Stimulated activated CD4-positive, alpha-beta T cell treated with anti-CD3 and anti-CD28 coated beads, TNF-alpha, amount 100 ng/mL, for 24 hours (primary cell): ENCODE results near the gene GRB2.
"Not testable (repeated sequence)": the region's sequence is repeated elsewhere in the genome, so short reads cannot be mapped to it uniquely, and the experiment has no call there.

ENCODE experiments used
- DNase-seq, 3 experiments: peaks; one replicate each; pipeline ENCODE4 v3.0.0-alpha.2; 2020; ENCODE audit warnings: low read depth in 3 of 3

GRB2 gene

DNA sequence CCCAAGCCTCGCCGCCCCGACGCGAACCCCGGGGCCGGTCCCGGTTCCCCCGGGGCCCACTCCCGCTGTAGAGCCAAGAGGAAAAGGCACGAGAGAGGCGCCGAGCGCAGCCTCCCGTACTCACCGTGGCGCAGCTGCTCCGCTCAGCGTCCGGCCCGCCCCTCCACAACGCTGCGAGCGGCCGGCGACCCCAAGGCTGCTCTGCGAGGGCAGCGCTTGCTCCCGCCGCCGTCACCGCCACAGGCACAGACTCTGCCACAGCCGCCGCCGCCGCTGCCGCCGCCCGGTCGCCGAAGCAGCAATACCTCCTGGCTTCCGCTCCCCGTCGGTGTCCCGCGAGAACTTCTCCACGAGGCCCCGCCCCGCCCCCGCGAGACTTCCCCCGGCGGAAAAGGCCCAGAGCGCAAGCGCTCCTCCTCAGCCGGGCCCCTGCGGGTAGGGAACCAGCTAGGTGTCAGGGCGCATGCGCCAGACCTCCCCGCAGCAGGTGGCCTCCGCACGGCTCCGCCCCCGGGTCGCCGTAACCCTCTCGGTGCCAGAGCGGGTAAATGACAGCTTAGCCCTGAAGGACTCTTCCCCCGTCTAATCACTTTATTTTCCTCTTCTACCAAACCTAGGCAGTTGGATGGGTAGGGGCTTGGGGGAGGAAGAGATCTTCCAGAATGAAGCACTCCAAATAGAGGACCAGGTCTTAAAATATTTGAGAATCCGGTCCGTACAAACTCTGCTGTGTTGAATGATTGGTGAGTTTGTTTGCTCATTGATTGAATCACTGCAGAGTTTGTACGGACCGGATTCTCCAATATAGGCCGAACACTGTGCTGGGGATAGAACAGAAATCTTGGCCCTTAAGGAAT is at the start of gene GRB2:
GRB2 (minus strand) TSS at position 314 of the 857 bp plus-strand sequence. CDS start 12,050 bp downstream, outside the sequence.
- DNase-seq: peak; percentile 99 to 100 (median 99)

DNA sequence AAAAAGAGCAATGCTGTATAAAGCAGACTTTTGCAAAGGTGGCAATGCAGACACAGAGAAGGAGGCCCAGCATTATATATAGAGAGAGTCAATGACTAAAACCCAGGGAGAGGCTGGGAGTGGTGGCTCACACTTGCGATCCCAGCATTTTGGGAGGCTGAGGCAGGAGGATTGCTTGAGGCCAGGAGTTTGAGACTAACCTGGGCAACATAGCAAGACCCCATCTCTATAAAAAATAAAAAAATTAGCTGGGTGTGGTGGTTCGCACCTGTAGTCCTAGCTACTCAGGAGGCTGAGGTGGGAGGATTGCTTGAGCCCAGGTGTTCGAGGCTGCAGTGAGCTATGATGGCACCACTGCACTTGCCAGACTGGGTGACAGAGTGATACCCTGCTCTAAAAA is 49.2 kb upstream of the GRB2 start:
- DNase-seq: not testable (repeated sequence)

DNA sequence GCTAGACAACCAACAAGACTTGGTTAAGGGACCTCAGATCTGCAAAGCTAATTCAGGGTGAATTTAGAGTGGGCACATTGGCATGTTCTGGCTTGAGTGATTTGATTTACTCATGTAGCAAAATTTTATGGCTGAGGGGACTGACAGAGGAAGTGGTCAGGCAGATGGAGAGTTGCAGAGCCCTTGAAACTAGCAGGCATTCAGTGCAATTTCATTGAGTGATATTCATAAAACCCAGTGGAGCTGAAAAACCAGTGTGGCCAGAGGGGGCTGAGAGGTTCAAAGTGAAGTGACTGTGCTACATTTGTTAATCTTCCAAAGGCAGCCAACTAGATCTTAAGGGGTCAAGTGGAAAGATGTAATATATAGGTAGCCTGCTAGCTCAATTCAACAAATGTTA is 48.7 kb upstream of the GRB2 start:
- DNase-seq: no peak

DNA sequence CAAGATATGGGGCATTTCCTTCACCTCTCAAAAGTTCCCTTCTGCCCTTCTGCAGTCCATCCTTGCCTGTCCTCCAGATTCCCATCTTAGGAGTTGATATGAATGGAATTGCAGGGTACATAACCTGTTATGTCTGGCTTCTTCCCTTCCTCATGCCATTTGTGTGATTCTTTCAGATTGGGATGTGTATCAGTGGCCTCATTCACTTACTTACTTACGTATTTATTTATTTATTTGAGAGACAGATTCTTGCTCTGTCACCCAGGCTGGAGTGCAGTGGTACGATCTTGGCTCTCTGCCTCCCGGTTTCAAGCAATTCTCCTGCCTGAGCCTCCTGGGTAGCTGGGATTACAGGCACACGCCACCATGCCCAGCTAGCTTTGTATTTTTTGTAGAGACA is 44.8 kb upstream of the GRB2 start:
- DNase-seq: no peak

DNA sequence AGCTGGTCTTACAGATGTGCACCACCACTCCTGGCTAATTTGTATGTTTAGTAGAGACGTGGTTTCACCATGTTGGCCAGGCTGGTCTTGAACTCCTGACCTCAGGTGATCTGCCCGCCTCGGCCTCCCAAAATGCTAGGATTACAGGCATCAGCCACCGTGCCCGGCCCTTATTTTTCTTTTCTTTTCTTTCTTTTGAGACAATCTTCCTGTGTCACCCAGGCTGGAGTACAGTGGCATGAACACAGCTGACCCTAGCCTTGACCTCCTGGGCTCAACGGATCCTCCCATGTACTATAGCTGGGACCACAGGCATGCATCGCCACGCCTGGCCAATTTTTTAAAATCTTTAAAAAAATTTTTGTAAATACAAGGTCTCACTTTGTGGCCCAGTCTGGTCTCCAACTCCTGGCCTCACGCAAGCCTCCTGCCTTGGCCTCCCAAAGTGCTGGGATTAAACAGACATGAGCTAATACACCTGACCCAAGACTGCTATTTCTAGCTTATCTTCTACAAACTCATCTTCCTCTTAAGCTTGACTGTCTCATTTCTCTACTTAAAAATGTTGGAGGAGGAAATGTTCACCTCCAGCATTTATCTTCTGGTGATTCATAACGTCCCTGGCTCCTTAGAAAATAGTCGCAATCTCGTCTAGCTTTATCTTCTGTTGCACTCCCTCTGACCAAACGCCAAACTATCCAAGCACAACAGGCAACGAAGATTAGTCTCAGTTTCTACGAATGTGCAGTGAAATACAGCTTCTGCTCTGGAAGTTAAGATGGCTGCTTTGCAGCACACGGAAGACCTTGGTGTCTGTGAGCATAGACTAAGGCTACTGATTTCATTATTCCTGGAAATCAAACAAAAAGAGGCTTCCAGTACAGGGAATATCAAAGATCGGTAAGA is 42.7 kb upstream of the GRB2 start:
- DNase-seq: no peak

DNA sequence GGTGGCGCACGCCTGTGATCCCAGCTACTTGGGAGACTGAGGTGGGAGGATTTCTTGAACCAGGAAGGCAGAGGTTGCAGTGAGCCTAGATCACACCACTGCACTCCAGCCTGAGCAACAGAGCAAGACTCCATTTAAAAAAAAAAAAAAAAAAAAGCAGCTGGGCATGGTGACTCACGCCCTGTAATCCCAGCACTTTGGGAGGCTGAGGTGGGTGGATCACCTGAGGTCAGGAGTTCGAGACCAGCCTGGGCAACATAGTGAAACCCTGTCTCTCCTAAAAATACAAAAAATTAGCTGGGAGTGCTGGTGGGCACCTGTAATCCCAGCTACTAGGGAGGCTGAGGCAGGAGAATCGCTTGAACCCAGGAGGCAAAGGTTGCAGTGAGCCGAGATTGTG is 40.4 kb upstream of the GRB2 start:
- not testable (repeated sequence) for DNase-seq

DNA sequence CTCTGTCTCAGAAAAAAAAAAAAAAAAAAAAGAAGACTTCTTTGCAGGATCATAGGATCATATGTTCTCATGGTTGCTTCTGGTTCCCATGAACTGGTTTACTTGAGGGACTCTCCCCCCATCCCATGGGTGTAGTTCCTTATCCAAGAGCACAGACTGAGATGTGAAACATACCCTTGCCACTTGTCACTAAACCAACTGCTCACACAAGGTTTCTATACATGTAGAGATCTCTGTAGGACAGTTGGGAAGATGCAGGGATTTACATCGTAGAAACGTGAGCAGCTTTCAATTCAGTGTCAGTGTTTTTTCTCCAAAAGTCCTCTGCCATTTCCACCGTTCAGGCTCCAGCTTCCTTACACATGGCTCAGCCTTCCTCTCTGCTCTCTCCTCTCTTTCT is 39.8 kb upstream of the GRB2 start:
- no peak for DNase-seq

DNA sequence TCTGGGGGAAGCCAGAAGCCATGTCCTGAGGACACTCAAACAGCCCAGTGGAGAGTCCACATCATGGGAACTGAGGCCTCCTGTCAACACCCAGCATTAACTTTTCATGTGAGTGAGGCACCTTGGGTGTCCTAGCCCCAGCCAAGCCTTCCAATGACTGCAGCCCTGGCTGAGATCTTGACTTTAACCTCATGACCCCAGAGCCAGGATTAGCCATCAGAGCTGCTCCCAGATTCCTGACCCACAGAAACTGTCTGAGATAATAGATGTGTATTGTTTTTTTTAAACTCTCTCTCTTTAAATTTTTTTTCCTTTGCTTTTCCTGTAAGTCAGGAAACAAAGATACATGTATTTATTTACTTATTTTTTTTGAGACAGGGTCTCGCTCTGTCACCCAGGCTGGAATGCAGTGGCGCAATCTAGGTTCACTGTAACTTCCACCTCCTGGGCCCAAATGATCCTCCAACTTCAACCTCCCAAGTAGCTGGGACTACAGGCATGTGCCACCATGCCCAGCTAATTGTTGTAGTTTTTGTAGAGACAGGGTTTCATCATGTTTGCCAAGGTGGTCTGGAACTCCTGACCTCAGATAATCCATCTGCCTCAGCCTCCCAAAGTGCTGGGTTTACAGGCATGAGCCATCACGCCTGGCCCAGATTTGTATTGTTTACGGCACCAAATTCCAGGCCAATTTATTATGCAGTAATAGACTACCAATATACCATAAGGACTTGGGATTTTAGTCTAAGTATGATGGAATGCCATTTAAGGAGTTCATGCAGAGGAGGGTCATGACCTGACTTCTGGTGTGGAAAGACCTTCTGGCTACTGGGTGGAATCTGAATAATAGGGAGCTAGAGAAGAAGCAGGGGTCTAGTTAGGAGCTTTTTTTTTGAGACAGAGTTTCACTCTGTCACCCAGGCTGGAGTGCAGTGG is 37.0 kb upstream of the GRB2 start:
- DNase-seq: no peak

DNA sequence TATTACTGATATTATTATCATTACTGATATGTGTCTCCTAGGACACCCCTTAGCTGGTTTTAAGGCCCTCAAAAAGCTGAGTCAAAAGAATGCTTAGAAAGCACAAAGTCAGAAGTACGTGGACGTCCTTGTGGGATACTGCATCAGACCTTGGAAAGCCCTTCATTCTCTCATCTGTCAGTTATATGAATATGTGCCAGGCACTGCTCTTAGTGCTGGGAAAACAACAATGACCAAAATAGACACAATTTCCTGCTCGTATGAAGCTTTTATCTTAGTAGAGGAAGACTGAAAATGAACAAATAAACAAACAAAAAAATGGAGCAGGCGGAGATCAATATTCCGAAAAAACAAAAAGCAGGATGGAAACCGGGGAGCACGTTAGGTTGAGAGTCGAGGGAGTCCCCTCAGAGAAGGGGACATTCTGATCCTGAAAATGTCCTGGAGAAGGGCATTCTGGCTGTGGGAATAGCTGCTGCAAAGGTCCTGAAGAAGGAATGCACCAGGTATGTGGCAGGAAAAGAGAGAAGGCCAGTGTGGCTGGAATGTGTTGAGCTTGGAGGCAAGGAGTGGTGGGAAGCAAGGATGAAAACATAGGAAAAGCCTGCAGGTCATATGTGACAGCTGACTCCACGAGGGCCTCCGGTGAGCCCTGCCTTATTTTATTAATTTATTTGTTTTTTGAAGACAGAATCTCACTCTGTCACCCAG is 35.4 kb upstream of the GRB2 start:
- DNase-seq: no peak

DNA sequence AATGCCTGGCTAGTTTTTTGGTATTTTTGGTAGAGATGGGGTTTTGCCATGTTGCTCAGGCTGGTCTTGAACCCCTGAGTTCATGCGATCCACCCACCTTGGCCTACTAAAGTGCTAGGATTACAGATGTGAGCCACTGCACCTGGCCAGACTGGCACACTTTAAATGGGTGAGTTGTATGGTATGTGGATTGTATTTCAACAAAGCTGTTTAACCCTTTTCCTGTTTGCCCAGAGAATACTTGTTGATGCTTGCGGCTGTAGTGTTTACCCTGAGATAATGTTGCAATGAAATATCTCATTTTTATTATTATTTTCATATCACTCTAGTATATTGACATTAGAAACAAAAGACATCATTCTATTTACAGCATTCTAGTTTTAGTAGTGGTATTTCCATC is 33.8 kb upstream of the GRB2 start:
- DNase-seq: no peak

DNA sequence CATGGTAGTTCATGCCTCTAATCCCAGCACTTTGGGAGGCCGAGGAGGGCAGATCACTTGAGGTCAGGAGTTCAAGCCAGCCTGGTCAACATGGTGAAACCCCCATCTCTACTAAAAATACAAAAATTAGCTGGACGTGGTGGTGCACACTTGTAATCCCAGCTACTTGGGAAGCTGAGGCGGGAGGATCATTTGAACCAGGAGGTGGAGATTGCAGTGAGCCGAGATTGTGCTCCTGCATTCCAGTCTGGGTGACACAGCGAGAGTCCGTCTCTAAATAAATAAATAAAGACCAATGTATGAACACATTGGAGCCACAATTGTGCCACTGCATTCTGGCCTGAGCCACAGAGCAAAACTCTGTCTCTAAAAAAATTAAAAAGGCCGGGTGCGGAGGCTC is 31.9 kb upstream of the GRB2 start:
- not testable (repeated sequence) for DNase-seq

DNA sequence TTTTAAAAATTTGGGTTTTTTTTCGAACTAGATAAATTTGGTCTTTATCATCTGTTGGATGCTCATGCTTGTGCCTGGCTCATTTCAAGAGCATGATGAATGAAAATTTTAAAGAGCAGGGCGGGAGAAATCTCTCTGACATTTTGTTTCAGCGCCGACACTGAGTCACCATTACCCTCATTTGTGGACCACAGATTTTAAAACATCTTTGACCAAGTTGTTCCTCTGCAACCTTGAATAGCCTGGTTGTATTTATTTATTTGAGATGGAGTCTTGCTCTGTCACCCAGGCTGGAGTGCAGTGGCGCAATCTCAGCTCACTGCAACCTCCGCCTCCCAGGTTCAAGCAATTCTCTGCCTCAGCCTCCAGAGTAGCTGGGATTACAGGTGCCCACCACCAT is 29.0 kb upstream of the GRB2 start:
- DNase-seq: not testable (repeated sequence)

DNA sequence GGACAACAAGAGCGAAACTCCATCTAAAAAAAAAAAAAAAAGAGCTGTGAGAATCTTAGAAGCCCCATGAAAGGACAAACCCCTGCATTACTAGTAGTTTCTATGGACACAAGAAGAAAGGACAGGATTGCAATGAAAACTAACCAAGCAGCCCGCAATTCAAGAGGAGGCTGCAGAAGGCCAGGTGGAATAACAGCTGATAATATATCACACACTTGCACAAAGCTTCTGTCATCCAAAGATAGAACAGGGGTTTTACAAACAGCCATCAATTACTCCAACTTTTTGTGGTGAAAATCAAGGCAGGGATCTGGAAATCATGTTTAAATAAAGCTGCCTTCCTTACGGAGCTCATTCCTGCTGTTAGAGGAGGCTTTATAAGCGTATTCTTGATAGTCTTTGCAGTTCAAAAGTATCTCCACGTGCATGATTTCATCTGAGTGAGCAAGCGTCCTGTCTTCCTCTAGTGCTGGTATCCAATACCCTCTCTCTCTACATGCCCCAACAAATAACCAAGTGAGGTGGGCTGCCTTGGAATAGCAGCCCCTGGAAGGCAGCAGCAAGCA is 27.8 kb upstream of the GRB2 start:
- DNase-seq: no peak

DNA sequence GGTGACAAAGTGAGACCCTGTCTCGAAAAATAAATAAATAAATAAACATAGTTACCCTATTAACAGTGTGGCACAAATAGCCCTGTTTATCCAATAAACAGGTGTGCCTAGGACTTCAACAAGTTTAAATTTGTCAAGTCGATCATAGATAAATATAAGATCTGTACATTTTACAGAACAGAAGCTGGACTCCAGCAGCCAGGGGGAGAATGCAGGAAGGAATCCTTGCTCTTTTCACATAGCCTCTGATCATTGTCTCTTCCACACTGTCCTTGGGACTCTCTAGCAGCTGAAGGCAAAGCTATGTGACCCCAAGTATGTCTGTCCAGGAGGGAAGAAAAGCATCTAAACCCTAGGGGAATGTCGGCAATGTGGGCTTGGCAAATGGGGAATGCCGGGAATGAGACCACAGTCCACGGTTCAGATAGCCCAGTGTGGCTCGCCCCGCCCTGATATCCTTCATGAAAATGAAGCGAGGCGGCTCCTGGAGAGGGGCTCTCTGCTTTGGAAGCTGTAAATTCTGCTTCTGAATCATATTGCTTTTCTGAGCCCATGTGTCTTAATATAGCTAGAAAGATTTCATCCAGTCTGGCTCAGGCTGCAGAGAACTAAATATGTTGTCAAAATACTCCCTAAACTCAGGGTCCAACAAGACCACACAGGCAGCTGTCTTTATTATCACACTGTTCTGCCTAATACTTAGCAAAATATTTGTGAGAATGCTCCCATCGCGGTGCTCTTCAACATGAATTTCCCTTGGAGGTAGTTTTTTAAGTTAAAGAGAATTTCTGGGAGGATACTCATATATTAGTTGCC is 24.9 kb upstream of the GRB2 start:
- no peak for DNase-seq

DNA sequence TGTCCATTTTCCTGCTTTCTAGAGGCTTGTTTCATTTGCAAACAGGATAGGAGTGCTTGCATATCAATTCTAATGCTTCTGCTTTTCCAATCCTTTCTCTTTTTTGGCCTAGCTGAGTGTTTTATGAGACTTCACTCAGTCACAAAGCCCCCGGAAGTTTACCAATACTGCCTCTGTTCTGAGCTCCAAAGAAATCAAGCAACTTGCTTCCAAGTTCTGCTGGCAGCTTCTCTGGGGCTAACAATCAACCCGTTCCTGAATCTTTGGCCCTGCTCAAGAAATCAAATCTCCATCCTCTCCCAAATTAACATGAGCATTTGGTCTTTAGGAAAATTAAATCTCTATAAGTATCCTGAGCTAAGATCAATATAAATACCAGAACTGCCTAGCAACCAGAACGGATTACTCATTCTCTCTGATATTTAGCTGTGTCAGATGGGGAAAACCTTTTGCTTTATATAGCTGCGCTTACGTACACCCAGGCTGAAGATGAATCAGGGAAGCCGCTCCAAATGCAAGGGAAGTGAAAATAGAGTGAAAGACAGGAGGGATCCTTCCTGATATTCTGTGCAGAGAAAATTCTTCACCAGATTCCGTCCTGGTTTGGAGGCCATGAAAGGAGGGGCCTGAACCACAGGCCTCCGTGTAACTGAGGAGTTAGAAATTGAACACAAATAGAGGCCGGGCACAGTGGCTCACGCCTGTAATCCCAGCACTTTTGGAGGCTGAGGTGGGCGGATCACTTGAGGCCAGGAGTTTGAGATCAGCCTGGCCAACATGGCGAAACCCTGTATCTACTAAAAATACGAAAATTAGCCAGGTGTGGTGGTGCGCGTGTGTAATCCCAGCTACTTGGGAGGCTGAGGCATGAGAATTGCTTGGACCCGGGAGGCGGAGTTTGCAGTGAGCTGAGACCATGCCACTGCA is 23.3 kb upstream of the GRB2 start:
- DNase-seq: no peak

DNA sequence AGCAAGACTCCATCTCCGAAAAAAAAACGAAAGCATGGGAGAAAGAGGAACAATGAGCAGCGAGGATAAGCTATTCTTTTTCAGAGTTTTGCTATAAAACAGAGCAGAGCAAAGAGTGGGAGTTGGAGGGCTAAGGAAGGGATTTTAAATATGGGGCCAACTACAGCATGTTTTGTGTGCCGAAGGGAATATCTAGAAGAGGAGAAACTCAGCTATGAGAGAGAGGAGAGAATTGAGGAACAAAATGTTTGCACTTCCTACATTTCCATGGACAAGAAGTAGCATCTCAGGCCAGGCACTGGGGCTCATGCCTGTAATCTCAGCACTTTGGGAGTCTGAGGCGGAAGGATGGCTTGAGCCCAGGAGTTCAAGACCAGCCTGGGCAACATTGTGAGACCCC is 13.1 kb upstream of the GRB2 start:
- DNase-seq: no peak

DNA sequence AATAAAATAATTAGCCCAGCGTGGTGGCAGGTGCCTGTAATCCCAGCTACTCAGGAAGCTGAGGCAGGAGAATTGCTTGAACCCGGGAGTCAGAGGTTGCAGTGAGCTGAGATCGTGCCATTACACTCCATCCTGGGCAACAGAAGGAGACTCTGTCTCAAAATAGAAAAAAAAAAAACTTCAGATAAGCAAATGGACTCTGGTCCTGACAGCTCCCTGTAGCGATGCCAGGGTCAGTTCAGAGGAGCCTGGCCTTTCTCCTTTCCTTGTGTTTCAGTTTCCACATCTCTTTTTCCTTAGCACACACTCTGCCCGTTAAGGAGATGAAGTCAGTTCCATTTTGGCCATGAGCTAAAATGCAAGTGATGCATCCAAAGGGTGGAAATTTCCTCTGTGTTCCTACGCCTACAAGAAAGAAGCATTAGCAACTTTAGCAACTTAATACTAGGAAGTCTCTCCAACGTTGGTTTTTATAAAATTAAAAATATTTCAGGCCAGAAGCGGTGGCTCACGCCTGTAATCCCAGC is 11.6 kb upstream of the GRB2 start:
- DNase-seq: no peak

DNA sequence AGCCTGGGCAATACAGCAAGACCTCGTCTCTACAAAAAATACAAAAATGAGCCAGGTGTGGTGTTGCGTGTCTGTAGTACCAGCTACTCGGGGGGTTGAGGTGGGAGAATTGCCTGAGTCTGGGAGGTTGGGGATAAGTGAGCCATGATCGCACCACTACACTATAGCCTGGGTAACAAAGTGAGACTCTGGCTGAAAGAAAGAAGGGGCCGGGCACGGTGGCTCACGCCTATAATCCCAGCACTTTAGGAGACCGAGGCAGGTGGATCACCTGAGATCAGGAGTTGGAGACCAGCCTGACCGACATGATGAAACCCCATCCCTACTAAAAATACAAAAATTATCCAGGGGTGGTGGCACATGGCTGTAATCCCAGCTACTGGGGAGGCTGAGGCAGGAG is 10.5 kb upstream of the GRB2 start:
- DNase-seq: no peak
